ENCODE results near the gene MYORG. TPM values are rescaled to one million over a fixed set of nuclear protein-coding genes. Genes with fewer than 3 reads are reported as not detected.

The MYORG gene
- total and polyA plus RNA-seq, 10 of the 15 experiments (the other 5 are each of a cell fraction or from before 2014, with no cell fraction given), result 0.05 to 0.36 (median 0.10) TPM; not detected in 1

- no peak for TF ChIP-seq CEBPZ (IDR thresholded peaks at IDR 0.05; ENCODE audit: low read depth, low read length)
- no peak for TF ChIP-seq ZNF384 (IDR thresholded peaks at IDR 0.05; ENCODE audit: borderline replicate concordance, low read depth, low read length)
- no peak for TF ChIP-seq SPI1 (IDR thresholded peaks at IDR 0.05; ENCODE audit: borderline replicate concordance, insufficient read depth, low read depth, low read length)
- TF ChIP-seq TAF1 (IDR thresholded peaks at IDR 0.05; ENCODE audit: borderline replicate concordance, low read depth, low read length), result no peak
- no peak for TF ChIP-seq ELK1 (IDR thresholded peaks at IDR 0.05; ENCODE audit: low read depth, low read length)
- TF ChIP-seq RAD21 (IDR thresholded peaks at IDR 0.05; ENCODE audit: insufficient read depth, low read depth, low read length), result no peak
Measured at GRCh38 chr9:34406219-34406618, 29.5 kb upstream of the MYORG start (continued).

- H2AFZ ChIP-seq (ENCODE audit: control insufficient read depth, low read depth, low read length), result no peak overlapping the region
- H3K4me2 ChIP-seq (ENCODE audit: control insufficient read depth, insufficient read depth), result no peak overlapping the region
- WGBS (ENCODE audit: insufficient coverage, insufficient replicate concordance, low lambda C conversion rate, missing lambda C conversion rate), result 79% methylated on average over 7 of the region's 7 CpGs
- no TSS peak for BruUV-seq (replicated peaks)
- H3K4me3 ChIP-seq, result no peak overlapping the region
- ChIA-PET CTCF (interaction anchor here (0.7 to 3.4 kb wide), 5 partner anchors 10 to 186 kb away, joined by 3 to 38 read pairs (median 30); no protein-coding TSS in a partner anchor), RAD21 (ENCODE audit: unreplicated experiment) (no interaction called here), SMC1A (ENCODE audit: uncharacterized antibody, unreplicated experiment) (interaction anchor here (1.0 kb wide), 1 partner anchor 74 kb away, joined by 3 read pairs; no protein-coding TSS in a partner anchor), POLR2A (no interaction called here)
- in situ Hi-C loops (cut with MboI), result no loop called here
- H3K9ac ChIP-seq (ENCODE audit: control insufficient read depth, insufficient read depth, low read length), result no peak overlapping the region
- no peaks in the 10 kb centered on the region for H3K79me2 ChIP-seq (ENCODE audit: control insufficient read depth, insufficient read depth, low read length)
- H4K20me1 ChIP-seq (ENCODE audit: control insufficient read depth, insufficient read depth), result no peaks in the 10 kb centered on the region
- no peak for DNase-seq (ENCODE audit: low read depth, low spot score)
- no peak for FAIRE-seq
- peaks cover 2 to 3% of the 10 kb centered on the region in 2 experiments; a peak in 3 of 4 replicates for H3K27me3 ChIP-seq (replicated peaks in 1 of 2; ENCODE audit: control insufficient read depth in 2 of 2, insufficient read depth in 2 of 2, low read length in 1 of 2)
- no peaks in the 10 kb centered on the region for H3K36me3 ChIP-seq (ENCODE audit: control insufficient read depth in 2 of 2, insufficient read depth in 2 of 2, low read length in 1 of 2)
- no peak overlapping the region for H3K27ac ChIP-seq (ENCODE audit: control insufficient read depth, insufficient read depth)
- intact Hi-C loops (cut with micrococcal nuclease; ENCODE audit: unreplicated experiment), result loop anchor here (2.0 kb wide), 1 partner anchor 187 kb away; no protein-coding TSS in a partner anchor
- no peaks in the 10 kb centered on the region for H3K4me1 ChIP-seq (ENCODE audit: control insufficient read depth, insufficient read depth, low read length)
- H3K9me3 ChIP-seq (replicated peaks; ENCODE audit: control insufficient read depth, insufficient read depth, low read length), result no peaks in the 10 kb centered on the region
- no peak for ATAC-seq
- TF ChIP-seq PBX3 (IDR thresholded peaks at IDR 0.05; ENCODE audit: insufficient replicate concordance, low read depth, low read length) (no peak), WRNIP1 (IDR thresholded peaks at IDR 0.05; ENCODE audit: borderline replicate concordance, low read depth, low read length) (no peak), IRF3 (IDR thresholded peaks at IDR 0.05) (no peak), RCOR1 (conservative IDR thresholded peaks at IDR 0.05; ENCODE audit: low read depth, low read length) (no peak), ZNF207 (IDR thresholded peaks at IDR 0.05; ENCODE audit: borderline replicate concordance) (no peak), CBFB (IDR thresholded peaks at IDR 0.05; ENCODE audit: low read depth) (no peak), BMI1 (IDR thresholded peaks at IDR 0.05; ENCODE audit: borderline replicate concordance) (no peak), POLR2A (IDR thresholded peaks at IDR 0.05; ENCODE audit: low read depth, low read length) (no peak), ZBED1 (IDR thresholded peaks at IDR 0.05; ENCODE audit: borderline replicate concordance) (no peak), PAX8 (IDR thresholded peaks at IDR 0.05) (no peak), MTA2 (IDR thresholded peaks at IDR 0.05; ENCODE audit: low read depth) (no peak), RELA (IDR thresholded peaks at IDR 0.05; ENCODE audit: borderline replicate concordance, partially characterized antibody) (no peak)
Measured at GRCh38 chr9:34405719-34406118, 29.0 kb upstream of the MYORG start.

Data from GM12878 (cell line).